22Rv1 (cell line): Measurements from ENCODE around the gene RAB7B.
A peak's percentile ranks its signal among the peaks of the same experiment; 100 is the strongest.

Source experiments
- H3K27ac ChIP-seq: fragments of 450-650 bp; 2 replicates; pipeline ENCODE4 v1.5.1; 2017
- ZFX ChIP-seq: fragments of 450-650 bp; IDR thresholded peaks from 2 replicates; pipeline ENCODE4 v1.6.1; 2017; ENCODE audit warnings: antibody characterized with exemption, borderline replicate concordance
- TF ChIP-seq, protein P1 (sequence below): fragments of 450-650 bp; IDR thresholded peaks from 2 replicates; pipeline ENCODE4 v1.5.1; 2017; ENCODE audit warnings: mild to moderate bottlenecking

RAB7B gene

DNA sequence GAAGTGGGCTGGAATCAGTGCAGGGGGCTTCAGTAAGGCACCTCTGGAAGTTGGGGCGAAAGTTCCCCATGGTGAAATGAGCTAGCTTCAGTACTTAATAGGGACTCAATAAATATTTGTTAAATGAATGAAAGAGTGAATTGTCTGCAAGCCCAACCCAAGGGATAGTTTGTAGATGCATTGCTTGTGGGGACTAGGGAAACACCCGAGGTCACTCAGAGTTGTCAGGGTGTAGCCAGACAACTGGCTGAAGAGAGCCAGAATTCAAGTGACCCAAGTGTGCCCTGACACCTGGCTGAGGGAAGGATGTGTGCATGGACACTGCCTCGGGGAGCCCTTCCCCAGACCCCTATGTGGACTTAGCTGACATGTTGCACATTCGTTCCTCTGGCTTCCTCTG lies 58.7 kb downstream of the RAB7B start:
- no peak for TF ChIP-seq ZFX
- TF ChIP-seq, protein P1, sequence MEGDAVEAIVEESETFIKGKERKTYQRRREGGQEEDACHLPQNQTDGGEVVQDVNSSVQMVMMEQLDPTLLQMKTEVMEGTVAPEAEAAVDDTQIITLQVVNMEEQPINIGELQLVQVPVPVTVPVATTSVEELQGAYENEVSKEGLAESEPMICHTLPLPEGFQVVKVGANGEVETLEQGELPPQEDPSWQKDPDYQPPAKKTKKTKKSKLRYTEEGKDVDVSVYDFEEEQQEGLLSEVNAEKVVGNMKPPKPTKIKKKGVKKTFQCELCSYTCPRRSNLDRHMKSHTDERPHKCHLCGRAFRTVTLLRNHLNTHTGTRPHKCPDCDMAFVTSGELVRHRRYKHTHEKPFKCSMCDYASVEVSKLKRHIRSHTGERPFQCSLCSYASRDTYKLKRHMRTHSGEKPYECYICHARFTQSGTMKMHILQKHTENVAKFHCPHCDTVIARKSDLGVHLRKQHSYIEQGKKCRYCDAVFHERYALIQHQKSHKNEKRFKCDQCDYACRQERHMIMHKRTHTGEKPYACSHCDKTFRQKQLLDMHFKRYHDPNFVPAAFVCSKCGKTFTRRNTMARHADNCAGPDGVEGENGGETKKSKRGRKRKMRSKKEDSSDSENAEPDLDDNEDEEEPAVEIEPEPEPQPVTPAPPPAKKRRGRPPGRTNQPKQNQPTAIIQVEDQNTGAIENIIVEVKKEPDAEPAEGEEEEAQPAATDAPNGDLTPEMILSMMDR = no peak
- H3K27ac ChIP-seq = no peak overlapping the region

DNA sequence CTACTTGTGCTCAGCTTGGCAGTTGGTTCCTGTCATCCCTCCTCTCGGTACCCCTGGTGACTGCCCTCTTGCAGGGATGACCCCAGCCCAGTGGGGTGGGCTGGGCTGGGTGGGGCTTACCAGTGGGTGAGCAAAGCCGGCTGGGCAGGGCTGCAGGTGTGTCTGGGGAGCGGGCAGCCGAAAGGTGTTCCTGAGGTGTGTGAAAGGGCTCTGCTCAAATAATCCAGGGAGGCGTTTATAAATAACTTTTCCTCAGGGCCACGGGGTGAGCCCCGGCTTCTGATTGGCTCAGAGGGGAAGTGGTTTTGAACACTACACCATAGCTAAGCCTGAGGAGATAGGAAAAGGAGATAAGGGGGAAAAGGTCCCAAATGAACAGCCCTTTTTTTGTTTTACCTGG lies 60.0 kb downstream of the RAB7B start, which contains the start of gene SLC26A9:
SLC26A9 (minus strand) TSS at position 212 of the 400 bp plus-strand sequence. CDS start 7,636 bp downstream, outside the sequence.
- TF ChIP-seq, protein P1 = no peak
- no peak for TF ChIP-seq ZFX
- H3K27ac ChIP-seq = no peak within 1 kb of the TSS

DNA sequence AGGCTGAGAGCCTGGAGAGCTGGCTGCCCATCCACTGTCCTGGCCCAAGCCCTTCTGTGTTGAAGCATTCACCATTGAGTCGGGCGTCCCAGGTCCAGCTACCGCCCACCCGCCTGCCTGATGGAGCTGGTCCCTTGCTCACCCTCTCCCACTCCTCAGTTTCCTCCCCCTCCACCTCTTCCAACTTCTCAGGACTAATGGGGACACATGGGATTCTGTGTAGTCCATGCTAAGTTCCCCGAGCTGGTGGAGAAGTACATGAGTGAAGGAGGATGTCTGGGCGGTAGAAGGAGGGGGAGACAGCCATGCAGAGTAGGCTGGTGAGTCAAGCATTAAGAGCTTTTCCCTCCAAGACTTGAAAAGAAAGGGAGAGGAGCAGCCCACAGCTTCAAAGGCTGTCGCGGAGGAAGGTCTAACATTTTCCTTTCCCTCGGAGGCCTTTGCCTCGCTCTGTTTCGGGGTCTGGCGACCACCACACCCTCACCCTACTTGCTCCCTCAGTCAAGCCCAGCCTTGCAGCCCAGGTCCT lies 60.5 kb downstream of the RAB7B start:
- no peak for TF ChIP-seq ZFX
- TF ChIP-seq, protein P1 = no peak
- no peak overlapping the region for H3K27ac ChIP-seq

DNA sequence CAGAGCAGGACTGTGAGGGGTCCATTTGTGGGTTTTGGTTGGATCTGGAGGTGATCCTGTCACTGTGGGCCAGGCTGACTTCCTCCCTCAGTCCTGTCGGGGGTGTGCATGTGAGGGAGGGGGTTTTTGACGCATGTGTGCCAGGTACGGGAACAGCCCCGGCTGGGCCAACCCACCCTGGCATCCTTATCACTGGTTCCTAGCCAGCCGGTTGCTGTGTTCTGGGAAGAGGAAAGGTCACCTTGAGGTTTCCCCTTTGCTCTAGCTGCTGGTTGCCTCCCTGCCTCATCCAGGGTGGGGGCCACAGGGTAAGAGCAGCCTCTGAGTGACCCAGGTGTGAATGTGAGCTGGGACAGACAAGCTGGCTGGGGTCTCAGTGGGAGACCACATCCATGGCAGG lies 62.5 kb downstream of the RAB7B start:
- H3K27ac ChIP-seq = no peak overlapping the region
- TF ChIP-seq, protein P1 = no peak
- no peak for TF ChIP-seq ZFX

DNA sequence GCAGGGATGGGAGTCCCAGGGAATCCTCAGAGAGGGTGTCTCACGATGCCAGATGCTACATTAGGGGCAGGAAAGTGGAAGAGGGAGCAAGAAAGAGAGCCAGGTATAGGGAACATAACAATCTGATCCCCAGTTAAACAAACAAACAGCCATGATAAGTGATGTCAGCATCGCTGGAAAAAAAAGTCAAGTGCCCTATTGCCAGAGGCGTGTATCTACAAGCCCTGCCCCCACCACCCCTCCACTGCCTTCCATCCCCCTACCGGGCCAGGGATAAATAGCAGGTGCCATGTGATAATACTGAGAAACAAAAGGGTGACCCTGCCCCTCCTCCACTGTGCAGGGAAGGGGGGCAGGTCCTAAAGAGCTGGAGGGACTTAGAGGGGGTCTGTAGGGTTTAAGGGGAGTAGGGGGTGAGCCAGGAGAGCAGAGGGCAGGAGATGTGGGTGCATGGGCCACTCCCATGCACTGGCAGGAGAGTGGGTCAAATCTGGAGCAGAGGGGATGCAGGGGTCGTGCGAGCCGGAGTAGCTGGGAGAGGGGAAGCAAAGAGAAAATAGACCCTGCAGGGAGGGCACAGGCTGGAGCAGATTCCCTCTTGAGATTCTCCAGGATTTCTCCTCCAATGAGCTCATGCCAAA lies 63.4 kb downstream of the RAB7B start:
- TF ChIP-seq, protein P1 = 0 out of 2 replicates have a peak, but pooled peaks have one; percentile 27
- no peak for TF ChIP-seq ZFX
- no peak overlapping the region for H3K27ac ChIP-seq

DNA sequence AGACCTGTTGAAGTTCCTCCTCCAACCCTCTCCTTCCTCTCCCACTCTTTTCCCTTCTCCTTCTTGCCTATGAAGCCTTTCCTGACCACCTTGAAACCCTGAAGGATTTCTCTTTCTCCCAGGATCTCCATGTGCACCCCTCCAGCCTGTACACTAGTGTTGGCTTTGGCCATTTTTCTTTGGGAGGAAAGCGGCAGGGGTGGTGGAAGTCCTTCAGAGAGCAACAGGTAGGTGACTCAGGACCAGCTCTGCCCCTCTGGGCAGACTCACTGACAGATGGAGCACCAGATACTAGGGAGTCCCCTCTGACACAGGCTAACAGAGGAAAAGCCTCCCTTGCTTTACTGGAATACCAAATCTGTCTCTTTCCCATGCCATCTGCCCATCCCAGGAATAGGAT lies 64.5 kb downstream of the RAB7B start:
- TF ChIP-seq, protein P1 = no peak
- no peak for TF ChIP-seq ZFX
- H3K27ac ChIP-seq = no peak overlapping the region

DNA sequence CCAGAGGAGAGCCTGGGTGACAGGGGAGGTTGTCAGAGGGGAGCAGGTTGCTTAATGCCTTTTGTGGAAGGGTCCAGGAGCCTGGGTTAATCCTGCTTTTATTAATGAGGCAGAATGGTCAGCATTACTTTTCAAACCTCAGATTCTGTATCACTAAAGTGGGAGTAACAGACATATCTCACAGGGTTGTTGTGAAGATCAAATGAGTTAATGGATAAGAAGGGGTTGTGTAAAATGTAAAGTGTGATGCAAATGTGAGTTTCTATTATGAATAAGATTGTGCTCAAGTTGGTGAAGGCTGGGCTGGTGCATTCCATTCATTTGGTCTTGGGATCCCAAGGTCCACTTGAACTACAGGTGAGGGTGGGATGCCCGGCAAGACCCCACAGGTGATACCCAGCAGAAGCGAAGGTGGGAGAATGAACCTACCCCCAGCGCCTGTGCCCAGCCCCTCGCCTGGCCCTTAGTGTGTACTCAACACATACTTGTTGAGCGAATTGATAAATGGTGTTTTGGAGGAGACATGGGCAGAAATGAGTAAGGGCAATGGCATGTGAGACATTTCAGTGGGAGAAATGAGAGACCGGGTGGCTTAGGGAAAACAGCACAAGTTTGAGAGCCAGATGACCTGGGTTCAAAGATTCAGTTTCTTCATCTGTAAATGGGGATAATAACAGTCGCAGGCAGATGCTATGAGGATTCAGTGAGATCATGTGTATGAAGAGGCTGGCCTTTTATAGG lies 66.2 kb downstream of the RAB7B start:
- no peak overlapping the region for H3K27ac ChIP-seq
- TF ChIP-seq, protein P1 = no peak
- no peak for TF ChIP-seq ZFX
